Dermis blood vessel endothelial cell (primary cell): ENCODE measurements around the gene DGAT2. TPM values are rescaled to one million over a fixed set of nuclear protein-coding genes. Genes with fewer than 3 reads are reported as not detected.

Experiments used
- DNase-seq: peaks from one replicate; pipeline ENCODE4 v3.0.0; 2010
- total RNA-seq: library from RNA; depleted of rRNA; stranded (reverse); fragments of >200 nt; gene quantifications from 2 replicates; pipeline ENCODE4 v1.2.3, GENCODE V29; 2014

Gene DGAT2
- total RNA-seq, 1 donor from 2014 or later, result 0.68 TPM

DNA sequence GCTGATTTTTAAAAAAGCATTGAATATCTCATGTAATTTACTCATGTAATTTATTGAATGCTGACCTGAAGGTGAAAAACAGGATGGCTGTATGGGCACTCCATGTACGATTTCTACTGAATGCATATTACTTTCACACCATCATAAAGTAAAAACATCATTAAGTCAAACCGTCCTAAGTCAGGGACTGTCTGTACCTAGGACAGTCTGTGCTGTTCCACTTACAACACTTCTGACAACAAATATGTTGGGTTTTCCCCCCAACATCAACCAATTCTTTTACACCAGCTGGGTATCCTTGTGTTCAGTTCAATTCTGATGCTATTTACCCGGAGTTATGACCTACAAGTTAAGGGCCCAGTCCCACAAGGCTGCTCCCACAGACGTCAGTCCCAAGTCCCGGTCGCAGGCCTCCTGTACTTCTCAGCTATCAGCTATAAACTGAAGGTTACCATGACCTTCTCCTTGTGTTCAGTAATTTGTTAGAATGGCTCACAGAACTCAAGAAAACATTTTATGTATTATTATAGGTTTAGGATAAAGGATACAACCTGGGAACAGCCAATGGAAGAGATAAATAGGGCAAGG, 63.4 kb downstream of the DGAT2 start:
- no peak for DNase-seq

DNA sequence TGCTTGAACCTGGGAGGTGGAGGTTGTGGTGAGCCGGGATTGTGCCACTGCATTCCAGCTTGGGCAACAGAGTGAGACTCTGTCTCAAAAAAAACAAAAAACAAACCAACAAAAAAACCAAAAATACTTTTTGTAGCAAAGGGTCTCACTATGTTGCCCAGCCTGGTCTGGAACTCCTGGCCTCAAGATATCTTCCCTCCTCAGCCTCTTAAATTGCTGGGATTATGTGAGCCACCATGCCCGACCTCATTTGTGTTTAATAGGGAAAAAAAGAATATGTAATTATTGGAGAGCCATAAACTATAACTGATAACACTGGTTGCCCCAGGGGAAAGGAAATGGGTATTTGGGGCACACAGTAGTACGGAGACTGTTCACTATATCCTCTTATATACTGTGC, 66.2 kb downstream of the DGAT2 start:
- no peak for DNase-seq

GRCh38 chr11:75836417-75836816, 67.8 kb downstream of the DGAT2 start:
- no peak for DNase-seq

DNA sequence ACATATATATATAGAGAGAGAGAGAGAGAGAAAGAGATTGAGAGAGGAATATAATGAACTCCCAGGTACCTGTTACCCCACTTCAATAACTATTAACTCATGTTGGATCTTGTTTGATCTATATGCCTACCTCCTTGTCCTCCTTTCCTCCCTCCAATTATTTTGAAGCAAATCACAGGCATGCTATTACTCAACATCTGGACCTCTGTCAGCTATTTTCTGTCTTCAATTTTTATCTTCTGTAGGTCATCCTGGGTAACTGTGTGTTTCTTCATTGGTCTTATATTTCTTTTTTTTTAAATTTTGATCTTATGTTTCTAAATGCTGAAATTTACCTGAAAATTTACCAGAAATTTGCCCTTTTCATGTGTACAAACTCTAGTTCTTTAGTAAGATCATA, 71.3 kb downstream of the DGAT2 start:
- DNase-seq, result no peak

DNA sequence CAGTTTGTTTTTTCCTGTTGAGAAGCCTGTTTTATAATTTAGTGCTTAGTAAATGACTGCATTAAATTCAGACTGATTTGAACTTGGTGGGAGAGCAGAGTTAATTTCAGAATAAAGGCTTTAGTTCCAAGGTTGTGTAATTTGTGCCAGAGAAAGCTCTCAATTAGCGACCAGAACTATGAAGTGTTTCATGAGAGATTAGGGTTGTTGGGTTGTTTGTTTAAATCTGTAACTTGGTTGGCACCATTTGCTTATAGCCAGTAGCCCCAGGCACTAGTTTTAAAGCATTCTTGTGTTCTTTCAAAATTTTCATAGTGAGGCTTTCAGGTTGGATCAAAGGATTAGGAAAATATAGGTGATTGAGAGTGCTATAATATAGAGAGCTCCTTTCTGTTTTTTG, 71.9 kb downstream of the DGAT2 start:
- DNase-seq, result no peak

DNA sequence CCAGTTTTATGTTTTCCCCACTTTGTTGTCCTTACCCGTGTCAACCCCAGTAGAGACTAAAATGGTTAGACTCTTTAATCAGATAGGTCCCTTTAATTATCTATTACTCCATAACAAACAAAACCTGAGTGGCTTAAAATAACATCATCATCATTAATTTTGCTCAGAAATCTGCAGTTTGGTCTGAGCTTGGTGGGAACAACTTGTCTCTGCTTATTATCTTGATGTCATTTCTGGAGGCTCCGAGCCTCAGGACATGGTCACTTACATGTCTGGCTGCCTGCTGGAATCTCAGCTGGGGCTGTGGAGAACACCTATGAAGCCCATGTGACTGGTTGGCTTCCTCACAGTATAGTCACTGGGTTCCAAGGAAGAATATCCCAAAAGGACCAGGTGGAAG, 73.2 kb downstream of the DGAT2 start:
- DNase-seq, result no peak

DNA sequence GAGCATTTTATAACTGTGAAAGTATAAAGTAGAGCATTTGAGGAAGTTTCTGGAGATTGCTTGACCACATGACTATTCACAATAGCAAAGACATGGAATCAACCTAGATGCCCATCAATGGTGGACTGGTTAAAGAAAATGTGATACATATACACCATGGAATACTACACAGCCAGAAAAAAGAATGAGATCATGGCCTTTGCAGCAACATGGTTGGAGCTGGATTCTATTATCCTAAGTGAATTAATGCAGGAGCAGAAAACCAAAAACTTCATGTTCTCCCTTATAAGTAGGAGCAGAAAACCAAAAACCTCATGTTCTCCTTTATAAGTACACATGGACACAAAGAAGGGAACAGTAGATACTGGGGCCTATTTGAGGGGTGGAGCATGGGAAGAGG, 76.7 kb downstream of the DGAT2 start:
- DNase-seq, result no peak

GRCh38 chr11:75849894-75850293, 81.3 kb downstream of the DGAT2 start:
- no peak for DNase-seq

DNA sequence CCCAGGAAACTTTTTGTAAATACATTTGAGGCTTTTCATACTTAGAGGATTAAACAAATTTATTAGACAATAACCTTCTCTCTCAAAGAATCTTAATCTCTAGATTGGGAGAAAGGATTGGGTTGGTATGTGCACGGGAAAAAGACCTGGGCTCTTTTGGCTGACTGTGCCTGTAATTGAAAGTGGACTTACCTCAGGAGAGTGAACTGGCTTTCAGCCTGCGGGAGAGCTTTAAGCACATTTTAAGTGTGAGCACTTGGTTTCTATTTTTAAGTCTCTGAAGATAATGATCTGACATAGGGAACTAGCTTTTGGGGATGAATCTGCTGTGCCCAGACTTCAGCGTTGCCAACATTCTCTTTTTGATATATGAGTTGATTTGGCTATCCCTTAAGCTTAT, 82.2 kb downstream of the DGAT2 start:
- DNase-seq, result peak; percentile 26

Other genes starting within 250 kb of the DGAT2 start
- 37.4 and 40.7 TPM in 2 replicates for gene GDPD5, start 242.8 kb upstream of the DGAT2 start, total RNA-seq
- 552 and 903 TPM in 2 replicates for gene SERPINH1, start 206.5 kb upstream of the DGAT2 start, total RNA-seq
- 0.14 and 0.51 TPM in 2 replicates for gene MAP6, start 99.7 kb upstream of the DGAT2 start, total RNA-seq
- gene MOGAT2, start 50.9 kb upstream of the DGAT2 start, total RNA-seq, result not detected in 2 replicates
- gene UVRAG, start 46.4 kb downstream of the DGAT2 start, total RNA-seq, result 75.3 and 98.2 TPM in 2 replicates